ENCODE data around the gene ZNF730.

DNA sequence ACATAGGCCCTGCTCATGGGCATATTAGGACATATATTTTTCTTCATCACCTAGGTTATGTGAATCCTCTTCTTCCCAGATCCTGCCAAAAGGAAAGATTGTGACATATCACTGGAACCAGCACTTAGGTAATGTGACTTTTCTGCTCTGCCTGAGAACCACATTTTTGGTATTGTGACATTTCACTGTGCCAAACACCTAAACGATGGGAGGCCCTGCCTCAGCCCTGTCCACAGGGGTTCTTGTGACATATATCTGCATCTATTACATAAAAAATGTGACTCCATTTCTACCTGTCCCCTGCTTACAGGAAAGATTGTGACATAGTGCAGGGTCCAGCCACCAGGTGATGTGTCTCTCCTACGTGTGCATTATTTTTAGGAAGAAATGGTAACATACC lies 18.5 kb upstream of the ZNF730 start:
- TF ChIP-seq GATA2 (IDR thresholded peaks at IDR 0.05; ENCODE audit: low read depth, low read length) (no peak), GATA3 (IDR thresholded peaks at IDR 0.05; ENCODE audit: low read depth, low read length) (no peak)

Measured in SH-SY5Y (cell line).